Neuronal stem cell (in vitro differentiated cells): ENCODE data around the gene ZBTB7C.
A peak's percentile ranks its signal among the peaks of the same experiment; 100 is the strongest.

Source experiments
- DNase-seq: peaks from one replicate; pipeline ENCODE4 v3.0.0-alpha.2; 2013; ENCODE audit warnings: low spot score
- H2AFZ ChIP-seq: one replicate; pipeline ENCODE4 v1.6.1; 2013; ENCODE audit warnings: mild to moderate bottlenecking, low read length, inconsistent platforms
- H2AK5ac ChIP-seq: 2 replicates; pipeline ENCODE4 v1.6.1; 2013; ENCODE audit warnings: low read depth, mild to moderate bottlenecking, inconsistent platforms, low read length, moderate library complexity, mixed read lengths
- H2BK120ac ChIP-seq: 2 replicates; pipeline ENCODE4 v1.6.1; 2013; ENCODE audit warnings: low read depth, mild to moderate bottlenecking, inconsistent platforms, low read length, moderate library complexity, mixed read lengths
- H2BK12ac ChIP-seq: one replicate; pipeline ENCODE4 v1.6.1; 2013; ENCODE audit warnings: low read length, inconsistent platforms
- H2BK15ac ChIP-seq: 2 replicates; pipeline ENCODE4 v1.6.1; 2013; ENCODE audit warnings: mild to moderate bottlenecking, low read length, inconsistent platforms, mixed read lengths
- H2BK5ac ChIP-seq: one replicate; pipeline ENCODE4 v1.6.1; 2013; ENCODE audit warnings: inconsistent platforms, mild to moderate bottlenecking, low read length, moderate library complexity
- H3K14ac ChIP-seq: one replicate; pipeline ENCODE4 v1.6.1; 2013; ENCODE audit warnings: low read length, inconsistent platforms
- H3K18ac ChIP-seq: 2 replicates; pipeline ENCODE4 v1.6.1; 2013; ENCODE audit warnings: low read length, inconsistent platforms
- H3K23ac ChIP-seq: 2 replicates; pipeline ENCODE4 v1.6.1; 2013; ENCODE audit warnings: low read depth, mild to moderate bottlenecking, mixed read lengths, low read length, inconsistent platforms; ENCODE audit not compliant: poor library complexity
- H3K27ac ChIP-seq: replicated peaks from 3 replicates; pipeline ENCODE4 v1.5.1; 2013; ENCODE audit warnings: low read length, inconsistent platforms
- H3K27me3 ChIP-seq, 3 experiments: 2 replicates each; pipeline ENCODE4 v1.6.1; 2013; ENCODE audit warnings: low read length in 3 of 3, mild to moderate bottlenecking in 2 of 3, inconsistent platforms in 1 of 3, low read depth in 1 of 3, mixed read lengths in 1 of 3, moderate library complexity in 1 of 3; ENCODE audit not compliant: control insufficient read depth in 3 of 3, insufficient read depth in 3 of 3
- H3K36me3 ChIP-seq, 2 donors: replicated peaks in 1 of 2; 2 replicates each; pipeline ENCODE4 v1.6.1; 2013; ENCODE audit warnings: low read length in 2 of 2; ENCODE audit not compliant: control insufficient read depth in 2 of 2, insufficient read depth in 2 of 2
- H3K4ac ChIP-seq: 2 replicates; pipeline ENCODE4 v1.6.1; 2013; ENCODE audit warnings: inconsistent platforms, mild to moderate bottlenecking, low read length, moderate library complexity
- H3K4me1 ChIP-seq, 2 donors: 1 replicate in 1 of 2; 2 replicates in 1 of 2; pipeline ENCODE4 v1.6.1; 2013; ENCODE audit warnings: low read length in 2 of 2, low read depth in 1 of 2; ENCODE audit not compliant: control insufficient read depth in 2 of 2, insufficient read depth in 1 of 2
- H3K4me2 ChIP-seq: one replicate; pipeline ENCODE4 v1.6.1; 2013; ENCODE audit warnings: mild to moderate bottlenecking, low read length, inconsistent platforms; ENCODE audit not compliant: insufficient read depth, poor library complexity, severe bottlenecking
- H3K4me3 ChIP-seq, 2 donors: 2 replicates each; pipeline ENCODE4 v1.5.1; 2013; ENCODE audit warnings: low read length in 2 of 2, mild to moderate bottlenecking in 2 of 2, inconsistent platforms in 1 of 2, moderate library complexity in 1 of 2
- H3K79me1 ChIP-seq: one replicate; pipeline ENCODE4 v1.6.1; 2013; ENCODE audit warnings: low read depth, mild to moderate bottlenecking, inconsistent platforms, low read length, moderate library complexity
- H3K9ac ChIP-seq: one replicate; pipeline ENCODE4 v1.6.1; 2013; ENCODE audit warnings: mild to moderate bottlenecking, low read depth, low read length, inconsistent platforms; ENCODE audit not compliant: poor library complexity
- H3K9me3 ChIP-seq, 2 donors: replicated peaks in 1 of 2; 2 replicates each; pipeline versions ENCODE3 to v1.6.1; 2013; ENCODE audit warnings: low read length in 2 of 2, mild to moderate bottlenecking in 2 of 2, inconsistent platforms in 1 of 2, low read depth in 1 of 2, mixed read lengths in 1 of 2, moderate library complexity in 1 of 2; ENCODE audit not compliant: control insufficient read depth in 2 of 2, insufficient read depth in 1 of 2
- H4K8ac ChIP-seq: one replicate; pipeline ENCODE4 v1.6.1; 2013; ENCODE audit warnings: low read depth, mild to moderate bottlenecking, inconsistent platforms, low read length, moderate library complexity
- H4K91ac ChIP-seq: one replicate; pipeline ENCODE4 v1.6.1; 2013; ENCODE audit warnings: low read length, low read depth, mild to moderate bottlenecking, inconsistent platforms; ENCODE audit not compliant: poor library complexity
- WGBS, 2 donors: extraction: QIAGEN DNeasy Blood & Tissue Kit; methylation state at CpG; one replicate each; pipeline ENCODE4 v1.1.7; 2013; ENCODE audit warnings: missing lambda C conversion rate in 2 of 2, mixed read lengths in 1 of 2; ENCODE audit not compliant: insufficient read length in 2 of 2, insufficient replicate concordance in 1 of 2; ENCODE audit errors: extremely low coverage in 2 of 2; 5-methylcytosine and 5-hydroxymethylcytosine counted together

ZBTB7C gene

GRCh38 chr18:48454261-48454757 is 45.1 kb upstream of the ZBTB7C start:
- no peak overlapping the region for H2BK15ac ChIP-seq
- H3K4me3 ChIP-seq, result no peak overlapping the region
- no peak overlapping the region for H4K91ac ChIP-seq
- DNase-seq, result no peak
- H3K4me2 ChIP-seq, result no peak overlapping the region
- no peak overlapping the region for H4K8ac ChIP-seq
- no peak overlapping the region for H2BK5ac ChIP-seq
- H2AFZ ChIP-seq, result no peak overlapping the region
- H2AK5ac ChIP-seq, result no peak overlapping the region
- H3K27me3 ChIP-seq, result peaks cover 0 to 4% (median 0%) of the 10 kb centered on the region in 3 experiments
- no peak overlapping the region for H3K27ac ChIP-seq
- no peak overlapping the region for H2BK12ac ChIP-seq
- no peaks in the 10 kb centered on the region for H3K9me3 ChIP-seq
- no peak overlapping the region for H2BK120ac ChIP-seq
- no peak overlapping the region for H3K23ac ChIP-seq
- H3K14ac ChIP-seq, result no peak overlapping the region
- no peak overlapping the region for H3K9ac ChIP-seq
- H3K36me3 ChIP-seq, result no peaks in the 10 kb centered on the region
- no peak overlapping the region for H3K4ac ChIP-seq
- H3K4me1 ChIP-seq, result peaks cover 0 to 9% of the 10 kb centered on the region in 2 donors
- no peaks in the 10 kb centered on the region for H3K79me1 ChIP-seq
- no CpG with 5 or more reads among the region's 6 CpGs for WGBS, 2 donors
- H3K18ac ChIP-seq, result no peak overlapping the region

GRCh38 chr18:48453330-48454066 is 44.3 kb upstream of the ZBTB7C start:
- H2AK5ac ChIP-seq, result no peak overlapping the region
- H3K18ac ChIP-seq, result peak overlapping the region; percentile 32
- no peak for DNase-seq
- H2BK15ac ChIP-seq, result no peak overlapping the region
- no peak overlapping the region for H2AFZ ChIP-seq
- no peak overlapping the region for H3K4me2 ChIP-seq
- H2BK120ac ChIP-seq, result no peak overlapping the region
- H3K79me1 ChIP-seq, result no peaks in the 10 kb centered on the region
- H3K23ac ChIP-seq, result no peak overlapping the region
- WGBS, 2 donors, result no CpG with 5 or more reads among the region's 9 CpGs
- H2BK5ac ChIP-seq, result peak overlapping the region; percentile 17
- H4K91ac ChIP-seq, result no peak overlapping the region
- no peak overlapping the region for H3K4me3 ChIP-seq
- no peak overlapping the region for H4K8ac ChIP-seq
- no peaks in the 10 kb centered on the region for H3K9me3 ChIP-seq
- no peaks in the 10 kb centered on the region for H3K36me3 ChIP-seq
- peaks cover 0 to 8% (median 0%) of the 10 kb centered on the region in 3 experiments for H3K27me3 ChIP-seq
- no peak overlapping the region for H3K4ac ChIP-seq
- no peak overlapping the region for H2BK12ac ChIP-seq
- no peak overlapping the region for H3K14ac ChIP-seq
- no peak overlapping the region for H3K9ac ChIP-seq
- H3K27ac ChIP-seq, result no peak overlapping the region
- H3K4me1 ChIP-seq, result peaks cover 0 to 9% of the 10 kb centered on the region in 2 donors

GRCh38 chr18:48452861-48453323 is 43.7 kb upstream of the ZBTB7C start:
- DNase-seq, result no peak

GRCh38 chr18:48450685-48451084 is 41.5 kb upstream of the ZBTB7C start:
- Histone ChIP-seq H3K18ac (no peak overlapping the region), H3K27me3 (peaks cover 0 to 6% (median 0%) of the 10 kb centered on the region in 3 experiments), H3K9me3 (no peaks in the 10 kb centered on the region), H2BK5ac (no peak overlapping the region), H2BK12ac (no peak overlapping the region), H3K14ac (no peak overlapping the region), H2AK5ac (no peak overlapping the region), H4K8ac (no peak overlapping the region), H3K4me1 (peaks cover 2 to 11% of the 10 kb centered on the region in 2 donors), H2BK15ac (no peak overlapping the region), H2BK120ac (no peak overlapping the region), H3K9ac (no peak overlapping the region), H3K4me2 (no peak overlapping the region), H4K91ac (no peak overlapping the region), H3K4ac (no peak overlapping the region), H3K23ac (no peak overlapping the region), H3K27ac (no peak overlapping the region), H3K79me1 (no peaks in the 10 kb centered on the region), H3K4me3 (no peak overlapping the region), H2AFZ (no peak overlapping the region), H3K36me3 (no peaks in the 10 kb centered on the region)
- no CpG with 5 or more reads among the region's 2 CpGs for WGBS, 2 donors
- DNase-seq, result no peak

More at GRCh38 chr18:48452861-48453323, 43.7 kb upstream of the ZBTB7C start:
- Histone ChIP-seq H3K9ac (no peak overlapping the region), H2BK15ac (no peak overlapping the region), H2BK12ac (no peak overlapping the region), H3K18ac (peak overlapping the region; percentile 60), H2BK5ac (peak overlapping the region; percentile 17), H3K4me1 (peaks cover 0 to 9% of the 10 kb centered on the region in 2 donors), H3K14ac (no peak overlapping the region), H3K79me1 (no peaks in the 10 kb centered on the region), H3K4me2 (no peak overlapping the region), H3K36me3 (no peaks in the 10 kb centered on the region), H2AK5ac (no peak overlapping the region), H3K27me3 (peaks cover 0 to 8% (median 0%) of the 10 kb centered on the region in 3 experiments), H3K4ac (no peak overlapping the region), H3K23ac (no peak overlapping the region), H2AFZ (no peak overlapping the region), H2BK120ac (no peak overlapping the region), H3K27ac (no peak overlapping the region), H3K9me3 (no peaks in the 10 kb centered on the region), H4K91ac (no peak overlapping the region), H4K8ac (no peak overlapping the region), H3K4me3 (no peak overlapping the region)
- WGBS, 2 donors, result no CpG with 5 or more reads among the region's 4 CpGs
